DMS 273 (cell line): ENCODE results near the gene GOLGA5.

Experiments used
- DNase-seq: peaks from one replicate; lab custom pipeline; 2025; ENCODE audit not compliant: unreplicated experiment; lab: John Stamatoyannopoulos, UW

The GOLGA5 gene

GRCh38 chr14:92778868-92779565 is 15.1 kb upstream of the GOLGA5 start:
- DNase-seq, result peak; percentile 61

- DNase-seq, result no peak
These were observed 13.5 kb upstream of the GOLGA5 start for GRCh38 chr14:92780444-92781232.

- DNase-seq, result no peak
These were observed 12.8 kb upstream of the GOLGA5 start for GRCh38 chr14:92781350-92781749.

- peak; percentile 80 for DNase-seq
These were observed 10.2 kb upstream of the GOLGA5 start for GRCh38 chr14:92783813-92784431.

GRCh38 chr14:92785667-92786426 is 8.3 kb upstream of the GOLGA5 start:
- DNase-seq, result no peak

- DNase-seq, result no peak
These were observed 7.7 kb upstream of the GOLGA5 start for GRCh38 chr14:92786427-92786756.

- DNase-seq, result no peak
These were observed 6.6 kb upstream of the GOLGA5 start for GRCh38 chr14:92787554-92787953.

- DNase-seq, result no peak
These were observed 4.5 kb upstream of the GOLGA5 start for GRCh38 chr14:92789457-92790089.

- peak; percentile 45 for DNase-seq
These were observed 1.2 kb upstream of the GOLGA5 start for GRCh38 chr14:92792885-92793284.

- DNase-seq, result peak; percentile 45
These were observed 439 bp downstream of the GOLGA5 start for GRCh38 chr14:92794547-92794941.

- DNase-seq, result no peak
These were observed 856 bp downstream of the GOLGA5 start for GRCh38 chr14:92794961-92795360.

- no peak for DNase-seq
These were observed 4.0 kb downstream of the GOLGA5 start for GRCh38 chr14:92797935-92798653.

GRCh38 chr14:92798811-92799210 is 4.7 kb downstream of the GOLGA5 start:
- DNase-seq, result no peak

- no peak for DNase-seq
These were observed 5.9 kb downstream of the GOLGA5 start for GRCh38 chr14:92800012-92800411.

GRCh38 chr14:92800525-92800924 is 6.4 kb downstream of the GOLGA5 start:
- DNase-seq, result no peak

- DNase-seq, result no peak
These were observed 7.8 kb downstream of the GOLGA5 start for GRCh38 chr14:92801917-92802316.

GRCh38 chr14:92802678-92803077 is 8.6 kb downstream of the GOLGA5 start:
- DNase-seq, result no peak

GRCh38 chr14:92813201-92813600 is 19.1 kb downstream of the GOLGA5 start:
- no peak for DNase-seq

- DNase-seq, result no peak
These were observed 25.0 kb downstream of the GOLGA5 start for GRCh38 chr14:92819011-92819597.
